CD14-positive monocyte (primary cell): ENCODE measurements around the gene PRDM5. TPM values are rescaled to one million over a fixed set of nuclear protein-coding genes. Genes with fewer than 3 reads are reported as not detected.

Experiments
- DNase-seq, 3 donors: peaks; one replicate each; pipeline ENCODE4 v3.0.0-alpha.2; 2011 to 2022
- H2AFZ ChIP-seq: 2 replicates; pipeline ENCODE4 v1.6.0; 2012; ENCODE audit warnings: mild to moderate bottlenecking, low read depth, low read length, inconsistent platforms; ENCODE audit not compliant: insufficient read depth, poor library complexity, severe bottlenecking
- H3K27ac ChIP-seq, 2 donors: 1 replicate in 1 of 2; 2 replicates in 1 of 2; pipeline ENCODE4 v1.5.1; 2012 to 2013; ENCODE audit warnings: low read length in 2 of 2, control low read depth in 1 of 2, inconsistent platforms in 1 of 2, low read depth in 1 of 2, mild to moderate bottlenecking in 1 of 2
- H3K27me3 ChIP-seq, 2 donors: one replicate each; pipeline versions ENCODE4 v1.6.0 to v1.6.1; 2011 to 2013; ENCODE audit warnings: low read length in 2 of 2; ENCODE audit not compliant: control insufficient read depth in 2 of 2, insufficient read depth in 2 of 2
- H3K36me3 ChIP-seq, 2 donors: replicated peaks in 1 of 2; 1 replicate in 1 of 2; 2 replicates in 1 of 2; pipeline versions ENCODE4 v1.5.1 to v1.6.1; 2012 to 2013; ENCODE audit warnings: low read length in 2 of 2, control low read depth in 1 of 2, inconsistent platforms in 1 of 2, mild to moderate bottlenecking in 1 of 2; ENCODE audit not compliant: insufficient read depth in 2 of 2, control insufficient read depth in 1 of 2
- H3K4me1 ChIP-seq, 2 donors: 1 replicate in 1 of 2; 2 replicates in 1 of 2; pipeline versions ENCODE4 v1.5.1 to v1.6.1; 2012 to 2013; ENCODE audit warnings: low read length in 2 of 2, control low read depth in 1 of 2, inconsistent platforms in 1 of 2, mild to moderate bottlenecking in 1 of 2, moderate library complexity in 1 of 2; ENCODE audit not compliant: insufficient read depth in 2 of 2, control insufficient read depth in 1 of 2
- H3K4me2 ChIP-seq: replicated peaks from 2 replicates; pipeline ENCODE3; 2012; ENCODE audit warnings: low read length, moderate library complexity, mild to moderate bottlenecking; ENCODE audit not compliant: poor library complexity, severe bottlenecking; ENCODE audit errors: extremely low read depth
- H3K4me3 ChIP-seq, 3 experiments: fragments of 200-600 bp in 1 of 3; sonication (generic) in 1 of 3; replicated peaks in 1 of 3; 1 replicate in 2 of 3; 2 replicates in 1 of 3; pipeline ENCODE4 v1.5.1; 2011 to 2013; ENCODE audit warnings: low read length in 3 of 3, mild to moderate bottlenecking in 3 of 3, control low read depth in 2 of 3, low read depth in 2 of 3, inconsistent platforms in 1 of 3, moderate library complexity in 1 of 3
- H3K79me2 ChIP-seq: 2 replicates; pipeline ENCODE4 v1.6.0; 2012; ENCODE audit warnings: mild to moderate bottlenecking, control low read depth, inconsistent platforms, low read length, moderate library complexity; ENCODE audit not compliant: insufficient read depth
- H3K9ac ChIP-seq: 2 replicates; pipeline ENCODE4 v1.6.0; 2017; ENCODE audit warnings: low read length, mild to moderate bottlenecking; ENCODE audit not compliant: insufficient read depth, poor library complexity, severe bottlenecking
- H3K9me3 ChIP-seq, 2 donors: replicated peaks in 1 of 2; 1 replicate in 1 of 2; 2 replicates in 1 of 2; pipeline versions ENCODE4 v1.5.1 to v1.6.1; 2012 to 2013; ENCODE audit warnings: low read length in 2 of 2, control low read depth in 1 of 2; ENCODE audit not compliant: control insufficient read depth in 1 of 2, insufficient read depth in 1 of 2
- H4K20me1 ChIP-seq: 2 replicates; pipeline ENCODE4 v1.6.0; 2012; ENCODE audit warnings: mild to moderate bottlenecking, low read length, control low read depth, moderate library complexity; ENCODE audit not compliant: insufficient read depth
- H3K27ac Mint-ChIP-seq, 7 donors: one replicate each; pipeline ENCODE4 v1.8.0; 2020; ENCODE audit warnings: mild to moderate bottlenecking in 7 of 7, mixed read lengths in 7 of 7, moderate library complexity in 6 of 7, inconsistent platforms in 2 of 7
- H3K27me3 Mint-ChIP-seq, 3 donors: one replicate each; pipeline ENCODE4 v1.8.0; 2021 to 2022; ENCODE audit warnings: low read depth in 3 of 3, mild to moderate bottlenecking in 3 of 3, mixed read lengths in 3 of 3, moderate library complexity in 3 of 3, inconsistent platforms in 1 of 3
- H3K36me3 Mint-ChIP-seq, 2 donors: one replicate each; pipeline ENCODE4 v1.8.0; 2020; ENCODE audit warnings: mixed read lengths in 2 of 2, inconsistent platforms in 1 of 2, mild to moderate bottlenecking in 1 of 2
- H3K4me1 Mint-ChIP-seq: one replicate; pipeline ENCODE4 v1.8.0; 2020; ENCODE audit warnings: mild to moderate bottlenecking, mixed read lengths
- H3K4me3 Mint-ChIP-seq, 2 donors: one replicate each; pipeline ENCODE4 v1.8.0; 2020; ENCODE audit warnings: mild to moderate bottlenecking in 2 of 2, mixed read lengths in 2 of 2, moderate library complexity in 1 of 2
- H3K9me3 Mint-ChIP-seq, 7 donors: one replicate each; pipeline ENCODE4 v1.8.0; 2020 to 2022; ENCODE audit warnings: mixed read lengths in 7 of 7, mild to moderate bottlenecking in 6 of 7, moderate library complexity in 6 of 7, inconsistent platforms in 2 of 7
- CTCF ChIP-seq: fragments of 200-600 bp; IDR thresholded peaks from one replicate; pipeline ENCODE4 v1.8.0; 2022; ENCODE audit warnings: antibody characterized with exemption, mild to moderate bottlenecking
- WGBS: methylation state at CpG from one replicate; pipeline ENCODE4 v1.1.5; 2013; ENCODE audit warnings: missing lambda C conversion rate; ENCODE audit not compliant: insufficient coverage; 5-methylcytosine and 5-hydroxymethylcytosine counted together
- intact Hi-C, 2 donors: fragments of 100-400 bp; cut with micrococcal nuclease; formaldehyde crosslinking; loops; one replicate each; pipeline versions ENCODE4 v1.15.0 to v1.15.1; 2023
- polyA plus RNA-seq, 3 donors: library from polyadenylated mRNA; depleted of rRNA in 1 of 3; unstranded in 2 of 3; stranded (reverse) in 1 of 3; fragments of 300-500 nt in 2 of 3; fragments of >200 nt in 1 of 3; fragmentation: Illumina TruSeq in 2 of 3; gene quantifications; 1 replicate in 2 of 3; 2 replicates in 1 of 3; pipeline ENCODE4 v1.2.3, GENCODE V29; 2012 to 2021

The PRDM5 gene
- polyA plus RNA-seq, 3 donors: 0.12 to 0.25 (median 0.17) TPM

- H3K27ac Mint-ChIP-seq: no peak overlapping the region
- DNase-seq: no peak
- intact Hi-C loops: no loop called here
- Histone ChIP-seq H2AFZ (no peak overlapping the region), H3K9me3 (no peaks in the 10 kb centered on the region), H3K4me1 (peaks cover 0 to 7% of the 10 kb centered on the region in 2 donors), H3K4me2 (no peak overlapping the region), H3K36me3 (no peaks in the 10 kb centered on the region), H3K27me3 (no peaks in the 10 kb centered on the region), H3K9ac (no peak overlapping the region), H3K27ac (no peak overlapping the region), H3K79me2 (no peaks in the 10 kb centered on the region), H3K4me3 (no peak overlapping the region), H4K20me1 (no peaks in the 10 kb centered on the region)
- no peaks in the 10 kb centered on the region for H3K27me3 Mint-ChIP-seq
- H3K9me3 Mint-ChIP-seq: no peaks in the 10 kb centered on the region
- 33% methylated on average over 2 of the region's 5 CpGs for WGBS
- H3K36me3 Mint-ChIP-seq: no peaks in the 10 kb centered on the region
- H3K4me3 Mint-ChIP-seq: no peak overlapping the region
- no peak for TF ChIP-seq CTCF
- H3K4me1 Mint-ChIP-seq: peaks cover 3% of the 10 kb centered on the region
Observed at GRCh38 chr4:120869613-120870278, 52.8 kb downstream of the PRDM5 start.

GRCh38 chr4:120867506-120867905 is 55.0 kb downstream of the PRDM5 start:
- intact Hi-C loops: no loop called here
- no peak for TF ChIP-seq CTCF
- no peak overlapping the region for H3K9ac ChIP-seq
- H3K27me3 ChIP-seq: no peaks in the 10 kb centered on the region
- no peaks in the 10 kb centered on the region for H3K9me3 ChIP-seq
- Mint-ChIP-seq H3K4me1 (peaks cover 3% of the 10 kb centered on the region), H3K27me3 (no peaks in the 10 kb centered on the region), H3K27ac (no peak overlapping the region), H3K9me3 (no peaks in the 10 kb centered on the region), H3K36me3 (no peaks in the 10 kb centered on the region), H3K4me3 (no peak overlapping the region)
- H3K4me2 ChIP-seq: no peak overlapping the region
- no peaks in the 10 kb centered on the region for H3K79me2 ChIP-seq
- no peak overlapping the region for H2AFZ ChIP-seq
- H3K27ac ChIP-seq: no peak overlapping the region
- H3K4me1 ChIP-seq: peaks cover 0 to 7% of the 10 kb centered on the region in 2 donors
- peak in 1 of 3 donors; percentile 20 for DNase-seq
- no peaks in the 10 kb centered on the region for H3K36me3 ChIP-seq
- no peaks in the 10 kb centered on the region for H4K20me1 ChIP-seq
- no peak overlapping the region for H3K4me3 ChIP-seq
